MM.1S (cell line): ENCODE measurements around the gene CMIP.

ENCODE experiments used
- DNase-seq: peaks from one replicate; pipeline ENCODE4 v3.0.0-alpha.2; 2015
- H2AFZ ChIP-seq: fragments of 300-600 bp; sonication (generic); 2 replicates; pipeline ENCODE4 v1.6.0; 2016; ENCODE audit warnings: antibody characterized with exemption, low read length
- H3F3A ChIP-seq: fragments of 300-600 bp; sonication (generic); 2 replicates; pipeline ENCODE4 v1.6.1; 2016; ENCODE audit warnings: mild to moderate bottlenecking, antibody characterized with exemption, low read length, moderate library complexity, mixed read lengths; ENCODE audit not compliant: insufficient read depth
- H3K27ac ChIP-seq: fragments of 300-600 bp; sonication (generic); 2 replicates; pipeline ENCODE4 v1.5.1; 2016; ENCODE audit warnings: mild to moderate bottlenecking, low read length
- H3K27me3 ChIP-seq: fragments of 300-600 bp; sonication (generic); replicated peaks from 2 replicates; pipeline ENCODE4 v1.6.0; 2016; ENCODE audit warnings: low read length; ENCODE audit not compliant: insufficient read depth
- H3K36me3 ChIP-seq: fragments of 300-600 bp; sonication (generic); replicated peaks from 2 replicates; pipeline ENCODE4 v1.6.1; 2016; ENCODE audit warnings: mild to moderate bottlenecking, low read length, mixed read lengths; ENCODE audit not compliant: insufficient read depth
- H3K4me1 ChIP-seq: fragments of 300-600 bp; sonication (generic); 2 replicates; pipeline ENCODE4 v1.6.1; 2016; ENCODE audit warnings: low read length, mixed read lengths
- H3K4me2 ChIP-seq: fragments of 300-600 bp; sonication (generic); 2 replicates; pipeline ENCODE4 v1.6.0; 2016; ENCODE audit warnings: low read depth, low read length
- H3K4me3 ChIP-seq: fragments of 300-600 bp; sonication (generic); 2 replicates; pipeline ENCODE4 v1.5.1; 2016; ENCODE audit warnings: low read length, mixed read lengths
- H3K79me2 ChIP-seq: fragments of 300-600 bp; sonication (generic); 2 replicates; pipeline ENCODE4 v1.6.1; 2016; ENCODE audit warnings: mixed run types, low read length, mixed read lengths
- H3K9ac ChIP-seq: fragments of 300-600 bp; sonication (generic); 2 replicates; pipeline ENCODE4 v1.6.1; 2016; ENCODE audit warnings: low read length, mixed read lengths
- H3K9me2 ChIP-seq: fragments of 300-600 bp; sonication (generic); replicated peaks from 2 replicates; pipeline ENCODE4 v1.6.1; 2016; ENCODE audit warnings: mild to moderate bottlenecking, low read length, mixed read lengths; ENCODE audit not compliant: insufficient read depth
- H3K9me3 ChIP-seq: fragments of 300-600 bp; sonication (generic); replicated peaks from 2 replicates; pipeline ENCODE4 v1.6.1; 2016; ENCODE audit warnings: mild to moderate bottlenecking, low read length, mixed read lengths; ENCODE audit not compliant: insufficient read depth
- H4K20me1 ChIP-seq: fragments of 300-600 bp; sonication (generic); 2 replicates; pipeline ENCODE4 v1.6.1; 2016; ENCODE audit warnings: mild to moderate bottlenecking, low read length, moderate library complexity, mixed read lengths; ENCODE audit not compliant: insufficient read depth
- EZH2 ChIP-seq: fragments of 300-600 bp; sonication (generic); optimal IDR thresholded peaks from 2 replicates; pipeline ENCODE3; 2017; ENCODE audit warnings: low read depth, mild to moderate bottlenecking, antibody characterized with exemption, low read length, mixed read lengths
- EZH2phosphoT487 ChIP-seq: fragments of 300-600 bp; sonication (generic); IDR thresholded peaks from 2 replicates; pipeline ENCODE4 v1.6.1; 2018; ENCODE audit warnings: antibody characterized with exemption, low read length
- TF ChIP-seq, protein P1 (sequence below): fragments of 300-600 bp; sonication (generic); IDR thresholded peaks from 2 replicates; pipeline ENCODE4 v1.5.1; 2016; ENCODE audit warnings: antibody characterized with exemption, low read length, mixed read lengths

CMIP gene

DNA sequence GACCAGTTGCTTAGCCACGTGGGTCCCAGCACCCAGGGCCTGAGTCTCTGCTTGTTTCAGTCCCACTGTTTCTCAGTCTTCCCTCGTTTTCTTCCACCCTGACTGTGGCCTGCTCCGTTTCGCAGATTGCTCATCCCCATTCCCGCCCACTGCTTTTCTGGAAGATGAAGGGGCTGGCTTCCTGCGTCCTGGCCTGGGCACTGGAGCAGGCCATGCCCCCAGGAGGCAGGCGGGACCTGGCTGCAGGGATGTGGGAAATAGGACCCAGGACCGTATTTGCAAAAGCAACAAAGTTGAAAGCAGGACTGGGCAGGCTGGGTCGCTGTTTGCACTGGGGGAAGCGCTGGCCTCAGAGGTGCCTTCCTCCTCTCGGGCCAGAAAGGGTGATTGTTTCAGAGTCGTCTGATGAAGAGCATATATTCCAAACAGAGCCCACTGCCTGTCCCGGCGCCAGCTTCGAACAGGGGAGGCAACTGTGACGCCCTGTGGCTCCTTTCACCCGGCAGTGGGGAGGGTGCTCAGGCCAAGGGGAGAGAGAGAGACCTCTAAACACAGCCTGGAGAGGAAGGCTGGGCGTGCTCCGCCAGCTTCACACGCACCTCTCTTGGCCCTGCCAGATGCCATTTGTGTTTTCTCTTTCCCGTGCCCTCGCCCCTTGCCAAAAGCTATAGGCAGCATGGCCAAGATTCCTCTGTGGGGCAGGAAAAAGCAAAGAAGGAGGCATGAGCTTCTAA lies 108.6 kb downstream of the CMIP start:
- H3K4me2 ChIP-seq: no peak overlapping the region
- no peak overlapping the region for H3K4me3 ChIP-seq
- H2AFZ ChIP-seq: no peak overlapping the region
- H3K4me1 ChIP-seq: no peaks in the 10 kb centered on the region
- no peaks in the 10 kb centered on the region for H3K9me3 ChIP-seq
- no peaks in the 10 kb centered on the region for H3K9me2 ChIP-seq
- H4K20me1 ChIP-seq: no peaks in the 10 kb centered on the region
- no peaks in the 10 kb centered on the region for H3K27me3 ChIP-seq
- no peak for DNase-seq
- no peaks in the 10 kb centered on the region for H3K36me3 ChIP-seq
- TF ChIP-seq EZH2phosphoT487 (no peak), EZH2 (no peak)
- TF ChIP-seq, protein P1, sequence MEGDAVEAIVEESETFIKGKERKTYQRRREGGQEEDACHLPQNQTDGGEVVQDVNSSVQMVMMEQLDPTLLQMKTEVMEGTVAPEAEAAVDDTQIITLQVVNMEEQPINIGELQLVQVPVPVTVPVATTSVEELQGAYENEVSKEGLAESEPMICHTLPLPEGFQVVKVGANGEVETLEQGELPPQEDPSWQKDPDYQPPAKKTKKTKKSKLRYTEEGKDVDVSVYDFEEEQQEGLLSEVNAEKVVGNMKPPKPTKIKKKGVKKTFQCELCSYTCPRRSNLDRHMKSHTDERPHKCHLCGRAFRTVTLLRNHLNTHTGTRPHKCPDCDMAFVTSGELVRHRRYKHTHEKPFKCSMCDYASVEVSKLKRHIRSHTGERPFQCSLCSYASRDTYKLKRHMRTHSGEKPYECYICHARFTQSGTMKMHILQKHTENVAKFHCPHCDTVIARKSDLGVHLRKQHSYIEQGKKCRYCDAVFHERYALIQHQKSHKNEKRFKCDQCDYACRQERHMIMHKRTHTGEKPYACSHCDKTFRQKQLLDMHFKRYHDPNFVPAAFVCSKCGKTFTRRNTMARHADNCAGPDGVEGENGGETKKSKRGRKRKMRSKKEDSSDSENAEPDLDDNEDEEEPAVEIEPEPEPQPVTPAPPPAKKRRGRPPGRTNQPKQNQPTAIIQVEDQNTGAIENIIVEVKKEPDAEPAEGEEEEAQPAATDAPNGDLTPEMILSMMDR: no peak
- no peak overlapping the region for H3K27ac ChIP-seq
- H3F3A ChIP-seq: no peaks in the 10 kb centered on the region
- no peak overlapping the region for H3K9ac ChIP-seq
- H3K79me2 ChIP-seq: peaks cover 4% of the 10 kb centered on the region; the same call in 1 of the 2 replicates

DNA sequence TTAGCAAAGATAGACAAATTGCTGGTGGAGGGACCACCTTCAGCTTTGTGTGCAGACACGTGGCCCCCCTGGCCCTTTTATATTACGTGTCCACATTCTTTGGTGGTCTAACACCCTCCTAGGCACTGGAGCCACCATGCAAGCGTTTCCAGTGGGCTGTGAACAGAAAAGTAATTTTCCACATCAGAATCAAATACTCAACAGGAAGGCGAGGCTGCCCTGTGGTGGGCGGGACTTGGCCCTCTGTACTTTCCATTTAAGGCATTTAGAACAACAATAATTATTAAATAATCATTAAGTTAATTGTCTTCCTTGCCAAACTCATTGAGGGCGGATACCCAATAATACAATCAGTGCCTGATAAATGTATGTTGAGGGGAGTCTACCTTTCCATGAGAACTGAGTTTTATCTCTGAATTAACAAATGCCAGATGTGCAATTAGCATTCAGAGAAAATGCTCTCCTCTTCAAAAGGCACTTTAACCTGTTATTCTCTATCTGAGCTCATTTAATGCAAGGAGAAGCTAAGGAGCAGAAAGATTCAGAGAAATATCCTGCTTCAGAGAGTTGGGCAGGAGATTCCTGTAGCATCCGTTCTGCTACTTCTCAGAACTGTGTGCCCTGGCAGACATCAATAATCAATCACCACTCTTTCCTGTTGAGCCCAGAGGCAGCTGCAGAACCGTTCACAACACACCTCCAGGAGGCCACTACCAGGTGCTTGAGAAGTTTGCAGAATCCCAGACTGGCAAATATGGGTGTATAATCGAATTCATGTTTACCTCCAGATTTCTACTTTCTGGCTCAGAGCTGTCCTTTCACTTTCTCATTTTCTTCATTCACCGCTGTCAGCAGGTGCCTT lies 109.4 kb downstream of the CMIP start:
- no peak for DNase-seq
- H3K79me2 ChIP-seq: peaks cover 4% of the 10 kb centered on the region; the same call in 1 of the 2 replicates
- no peak for TF ChIP-seq EZH2phosphoT487
- TF ChIP-seq, protein P1: no peak
- no peak for TF ChIP-seq EZH2

DNA sequence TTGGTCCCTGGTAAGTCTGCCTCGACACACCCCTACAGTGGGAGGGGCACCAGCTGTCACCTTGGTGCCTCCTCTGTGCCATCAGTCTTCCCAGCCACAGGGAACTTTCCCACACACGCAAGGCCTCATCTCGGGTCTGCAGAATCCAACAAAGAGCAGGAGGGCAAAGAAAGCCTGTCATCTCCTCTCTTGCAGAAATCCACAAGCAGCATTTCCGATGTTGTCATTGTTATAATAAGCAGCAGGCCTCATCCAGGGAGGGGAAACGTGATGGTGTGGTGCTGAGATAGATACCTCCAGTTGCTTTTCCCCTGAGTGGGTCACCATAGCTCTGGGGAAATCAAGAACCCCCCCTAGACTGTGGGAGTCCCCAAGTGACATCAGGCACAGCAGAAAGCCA lies 110.4 kb downstream of the CMIP start:
- TF ChIP-seq, protein P1: no peak
- no peak for TF ChIP-seq EZH2
- Histone ChIP-seq H3F3A (no peaks in the 10 kb centered on the region), H3K79me2 (0 out of 2 replicates have a peak, but pooled peaks cover 4% of the 10 kb centered on the region), H3K9me2 (no peaks in the 10 kb centered on the region), H3K36me3 (no peaks in the 10 kb centered on the region), H3K9me3 (no peaks in the 10 kb centered on the region), H3K27me3 (no peaks in the 10 kb centered on the region), H3K4me2 (no peak overlapping the region), H3K27ac (no peak overlapping the region), H2AFZ (no peak overlapping the region), H4K20me1 (no peaks in the 10 kb centered on the region), H3K4me1 (no peaks in the 10 kb centered on the region), H3K9ac (no peak overlapping the region), H3K4me3 (no peak overlapping the region)
- DNase-seq: no peak

More for the DNA sequence above, 109.4 kb downstream of the CMIP start:
- Histone ChIP-seq H3K4me1 (no peaks in the 10 kb centered on the region), H3K9me3 (no peaks in the 10 kb centered on the region), H3K9ac (no peak overlapping the region), H3K27me3 (no peaks in the 10 kb centered on the region), H3K4me2 (no peak overlapping the region), H3K36me3 (no peaks in the 10 kb centered on the region), H3F3A (no peaks in the 10 kb centered on the region), H2AFZ (no peak overlapping the region), H3K9me2 (no peaks in the 10 kb centered on the region), H3K27ac (no peak overlapping the region), H3K4me3 (no peak overlapping the region), H4K20me1 (no peaks in the 10 kb centered on the region)
